ENCODE measurements around the gene AP3M1. TPM values are rescaled to one million over a fixed set of nuclear protein-coding genes. Genes with fewer than 3 reads are reported as not detected.

The AP3M1 gene
- total and polyA plus RNA-seq, 12 donors: 6.6 to 33.2 (median 27.4) TPM

- Histone ChIP-seq H3K4me3 (peak overlapping the region; percentile 52 to 92 (median 80)), H3K27me3 (no peaks in the 10 kb centered on the region), H3K4me1 (peaks cover 0 to 29% (median 16%) of the 10 kb centered on the region in 9 donors), H3K9me3 (no peaks in the 10 kb centered on the region), H3K27ac (peak overlapping the region; percentile 26 to 90 (median 86)), H3K36me3 (no peaks in the 10 kb centered on the region)
- TF ChIP-seq CTCF (IDR thresholded peaks at IDR 0.05): no peak
- ATAC-seq: no peak
- no peak for DNase-seq
- 24 to 26% methylated on average over 10 of the region's 10 CpGs for WGBS, 2 donors
- intact Hi-C loops (cut with DNase I): loop anchor here in 3 of 10 donors (2.0 kb wide), 1 partner anchor 25 kb away; the partner anchor contains the start of genes ADK (in 3 of the 3) and AP3M1 (in 3 of the 3)
Measured at GRCh38 chr10:74175510-74176379, 25.1 kb upstream of the AP3M1 start.

GRCh38 chr10:74174521-74174920 lies 23.9 kb upstream of the AP3M1 start:
- H3K27me3 ChIP-seq: no peaks in the 10 kb centered on the region
- H3K36me3 ChIP-seq: no peaks in the 10 kb centered on the region
- WGBS, 2 donors: 58 to 60% methylated on average over 3 of the region's 3 CpGs
- no peaks in the 10 kb centered on the region for H3K9me3 ChIP-seq
- no peak for TF ChIP-seq CTCF (IDR thresholded peaks at IDR 0.05)
- peaks cover 0 to 31% (median 17%) of the 10 kb centered on the region in 9 donors for H3K4me1 ChIP-seq
- DNase-seq (no peak), ATAC-seq (no peak)
- intact Hi-C loops (cut with DNase I): no loop called here
- no peak overlapping the region for H3K4me3 ChIP-seq
- no peak overlapping the region for H3K27ac ChIP-seq

- no peak overlapping the region for H3K27ac ChIP-seq
- no peaks in the 10 kb centered on the region for H3K9me3 ChIP-seq
- TF ChIP-seq CTCF (IDR thresholded peaks at IDR 0.05): no peak
- peaks cover 0 to 34% (median 10%) of the 10 kb centered on the region in 9 donors for H3K4me1 ChIP-seq
- 97 to 100% methylated on average over 2 of the region's 2 CpGs for WGBS, 2 donors
- intact Hi-C loops (cut with DNase I): no loop called here
- no peak overlapping the region for H3K4me3 ChIP-seq
- H3K27me3 ChIP-seq: no peaks in the 10 kb centered on the region
- H3K36me3 ChIP-seq: no peaks in the 10 kb centered on the region
- no peak for ATAC-seq
- DNase-seq: no peak
Measured at GRCh38 chr10:74171625-74172024, 21.0 kb upstream of the AP3M1 start.

- 33 to 50% methylated on average over 1 of the region's 1 CpG for WGBS, 2 donors
- intact Hi-C loops (cut with DNase I): no loop called here
Measured at GRCh38 chr10:74167443-74167842, 16.8 kb upstream of the AP3M1 start.

More at GRCh38 chr10:74167443-74167842, 16.8 kb upstream of the AP3M1 start:
- no peaks in the 10 kb centered on the region for H3K27me3 ChIP-seq
- ATAC-seq (no peak), DNase-seq (no peak)
- peaks cover 0 to 40% (median 5%) of the 10 kb centered on the region in 9 donors for H3K4me1 ChIP-seq
- no peak for TF ChIP-seq CTCF (IDR thresholded peaks at IDR 0.05)
- no peaks in the 10 kb centered on the region for H3K36me3 ChIP-seq
- no peaks in the 10 kb centered on the region for H3K9me3 ChIP-seq
- no peak overlapping the region for H3K4me3 ChIP-seq
- no peak overlapping the region for H3K27ac ChIP-seq
